ENCODE data around the gene SATB2.

SATB2 gene

GRCh38 chr2:199228887-199229819 is 228.6 kb downstream of the SATB2 start:
- DNase-seq: no peak

GRCh38 chr2:199223791-199224190 is 233.9 kb downstream of the SATB2 start:
- no peak for DNase-seq

- DNase-seq: no peak
These were observed 236.8 kb downstream of the SATB2 start for GRCh38 chr2:199220920-199221319.

- DNase-seq: no peak
These were observed 238.2 kb downstream of the SATB2 start for GRCh38 chr2:199219551-199219950.

All from CD4-positive, alpha-beta T cell treated with Interferon alpha-2 for 1 hour (primary cell).